Uterus (tissue), 4 donors: ENCODE measurements around the gene IQCC. TPM values are rescaled to one million over a fixed set of nuclear protein-coding genes. Genes with fewer than 3 reads are reported as not detected.

Experiments used
- DNase-seq, 2 donors: peaks; one replicate each; pipeline ENCODE4 v3.0.0-alpha.2; 2019 to 2020
- H3K27ac ChIP-seq, 2 donors: fragments of 200-600 bp; sonication (generic); 1 replicate in 1 of 2; 2 replicates in 1 of 2; pipeline ENCODE4 v1.5.1; 2016 to 2018
- H3K27me3 ChIP-seq, 2 donors: fragments of 200-600 bp; sonication (generic); one replicate each; pipeline ENCODE4 v1.5.1; 2018 to 2019; ENCODE audit warnings: control low read depth in 1 of 2
- H3K36me3 ChIP-seq, 2 donors: fragments of 200-600 bp; sonication (generic); one replicate each; pipeline ENCODE4 v1.5.1; 2019; ENCODE audit warnings: control low read depth in 1 of 2
- H3K4me1 ChIP-seq, 2 donors: fragments of 200-600 bp; sonication (generic); one replicate each; pipeline ENCODE4 v1.5.1; 2018 to 2019; ENCODE audit warnings: control low read depth in 1 of 2
- H3K4me3 ChIP-seq, 2 donors: fragments of 200-600 bp; sonication (generic); 1 replicate in 1 of 2; 2 replicates in 1 of 2; pipeline ENCODE4 v1.5.1; 2018 to 2019; ENCODE audit warnings: mild to moderate bottlenecking in 1 of 2
- H3K9me3 ChIP-seq, 2 donors: fragments of 200-600 bp; sonication (generic); one replicate each; pipeline ENCODE4 v1.5.1; 2019; ENCODE audit warnings: control low read depth in 1 of 2
- CTCF ChIP-seq, 4 experiments: fragments of 200-600 bp in 2 of 4; fragments of 450-650 bp in 2 of 4; sonication (generic) in 2 of 4; IDR thresholded peaks; one replicate each; pipeline ENCODE4 v1.5.1; 2016 to 2019; ENCODE audit warnings: antibody characterized with exemption in 4 of 4, mild to moderate bottlenecking in 2 of 4, moderate library complexity in 1 of 4
- POLR2A ChIP-seq, 2 donors: fragments of 450-650 bp; IDR thresholded peaks; one replicate each; pipeline ENCODE4 v1.6.1; 2016; ENCODE audit warnings: antibody characterized with exemption in 2 of 2, mild to moderate bottlenecking in 1 of 2, moderate library complexity in 1 of 2
- intact Hi-C: fragments of 100-400 bp; cut with DNase I; formaldehyde crosslinking; loops from one replicate; pipeline ENCODE4 v1.15.1; 2023; ENCODE audit warnings: low total_unique reads
- total RNA-seq, 4 donors: library from RNA; depleted of rRNA in 3 of 4; stranded (reverse); fragments of >200 nt in 3 of 4; gene quantifications; one replicate each; pipeline versions ENCODE4 v1.1.0 to v1.2.4, GENCODE V29; 2014 to 2023
- donor health status: DM: yes; HTN: yes; CAD: no.

The IQCC gene
- total RNA-seq, 4 donors from 2014 or later, result 0.51 to 6.8 (median 4.3) TPM

- H3K27ac ChIP-seq, result no peak overlapping the region
- peaks cover 7 to 12% of the 10 kb centered on the region in 2 donors for H3K4me1 ChIP-seq
- TF ChIP-seq CTCF (IDR thresholded peaks at IDR 0.05) (no peak), POLR2A (IDR thresholded peaks at IDR 0.05) (no peak)
- no peaks in the 10 kb centered on the region for H3K36me3 ChIP-seq
- H3K9me3 ChIP-seq, result no peaks in the 10 kb centered on the region
- intact Hi-C loops, result no loop called here
- no peaks in the 10 kb centered on the region for H3K27me3 ChIP-seq
- DNase-seq, result no peak
- H3K4me3 ChIP-seq, result no peak overlapping the region
Observed at GRCh38 chr1:32186077-32186476, 19.4 kb upstream of the IQCC start.

GRCh38 chr1:32186491-32186890 is 19.0 kb upstream of the IQCC start:
- Histone ChIP-seq H3K4me3 (no peak overlapping the region), H3K36me3 (no peaks in the 10 kb centered on the region), H3K27ac (no peak overlapping the region), H3K27me3 (no peaks in the 10 kb centered on the region), H3K4me1 (peaks cover 3 to 8% of the 10 kb centered on the region in 2 donors), H3K9me3 (no peaks in the 10 kb centered on the region)
- intact Hi-C loops, result no loop called here
- TF ChIP-seq CTCF (IDR thresholded peaks at IDR 0.05) (no peak), POLR2A (IDR thresholded peaks at IDR 0.05) (no peak)
- DNase-seq, result no peak

- DNase-seq, result no peak
- no peak for TF ChIP-seq CTCF (IDR thresholded peaks at IDR 0.05)
- no peak for TF ChIP-seq POLR2A (IDR thresholded peaks at IDR 0.05)
- H3K36me3 ChIP-seq, result no peaks in the 10 kb centered on the region
Observed at GRCh38 chr1:32187850-32188249, 17.6 kb upstream of the IQCC start.

GRCh38 chr1:32192220-32192948 is 13.1 kb upstream of the IQCC start:
- no peaks in the 10 kb centered on the region for H3K36me3 ChIP-seq
- H3K4me1 ChIP-seq, result no peaks in the 10 kb centered on the region
- no peak overlapping the region for H3K27ac ChIP-seq
- no peaks in the 10 kb centered on the region for H3K9me3 ChIP-seq
- no peak for DNase-seq
- H3K4me3 ChIP-seq, result no peak overlapping the region
- no peaks in the 10 kb centered on the region for H3K27me3 ChIP-seq
- no peak for TF ChIP-seq POLR2A (IDR thresholded peaks at IDR 0.05)
- TF ChIP-seq CTCF (IDR thresholded peaks at IDR 0.05), result no peak
- intact Hi-C loops, result no loop called here

More at GRCh38 chr1:32187850-32188249, 17.6 kb upstream of the IQCC start:
- intact Hi-C loops, result no loop called here
- peaks cover 0 to 2% of the 10 kb centered on the region in 2 donors for H3K4me1 ChIP-seq
- no peak overlapping the region for H3K27ac ChIP-seq
- no peaks in the 10 kb centered on the region for H3K27me3 ChIP-seq
- H3K4me3 ChIP-seq, result no peak overlapping the region
- no peaks in the 10 kb centered on the region for H3K9me3 ChIP-seq

GRCh38 chr1:32194984-32195383 is 10.5 kb upstream of the IQCC start:
- peaks cover 0 to 7% of the 10 kb centered on the region in 2 donors for H3K4me1 ChIP-seq
- H3K4me3 ChIP-seq, result no peak overlapping the region
- no peak for DNase-seq
- H3K36me3 ChIP-seq, result no peaks in the 10 kb centered on the region
- no peaks in the 10 kb centered on the region for H3K9me3 ChIP-seq
- TF ChIP-seq CTCF (IDR thresholded peaks at IDR 0.05) (no peak), POLR2A (IDR thresholded peaks at IDR 0.05) (no peak)
- H3K27ac ChIP-seq, result no peak overlapping the region
- intact Hi-C loops, result no loop called here
- no peaks in the 10 kb centered on the region for H3K27me3 ChIP-seq
